ENCODE data around the gene DHRS1.

Gene DHRS1

GRCh38 chr14:24280797-24281460 is 18.7 kb downstream of the DHRS1 start:
- DNase-seq = no peak

DNA sequence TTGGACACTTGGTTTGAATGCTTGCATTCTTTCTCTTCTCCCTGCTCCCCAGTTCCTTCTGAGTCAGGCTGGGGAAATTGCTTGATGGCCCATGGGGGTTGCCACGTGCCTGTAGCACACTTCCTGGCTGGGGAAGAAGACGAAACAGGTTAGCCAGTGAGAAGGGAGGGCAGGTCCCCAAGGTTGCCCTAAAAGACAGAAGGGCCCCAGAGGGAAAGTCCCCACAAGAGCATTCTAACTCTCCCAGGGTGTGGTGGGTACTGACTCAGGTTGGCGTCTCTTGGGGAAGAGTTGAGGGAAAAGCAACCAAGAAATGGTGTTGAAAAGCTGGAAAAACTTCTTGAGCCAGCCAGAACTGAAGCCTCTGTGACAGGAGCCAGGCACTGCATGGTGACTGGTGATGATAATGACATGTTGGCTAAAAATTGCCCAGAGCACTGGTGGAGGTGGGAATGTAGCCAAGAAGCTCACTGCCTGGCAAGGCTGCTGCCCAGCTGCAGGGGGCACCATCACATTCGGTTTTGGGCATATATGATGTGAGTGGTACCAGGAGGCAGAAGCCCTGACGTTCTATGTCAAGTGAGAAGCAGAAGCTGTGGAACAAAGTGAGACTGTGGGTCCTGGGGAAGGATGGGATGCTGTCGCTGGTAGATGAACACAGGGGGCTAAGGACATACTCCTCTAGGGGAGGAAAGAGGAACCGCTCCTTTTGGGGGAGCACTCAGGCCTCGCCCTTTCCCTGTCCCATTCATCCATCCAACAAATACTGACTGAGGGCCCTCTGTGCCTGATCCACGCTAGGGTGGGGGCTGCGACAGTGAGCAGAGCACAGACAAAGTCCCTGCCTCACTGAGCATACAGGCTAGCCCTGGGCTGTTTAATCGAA is 20.0 kb downstream of the DHRS1 start:
- DNase-seq = no peak

- no peak for DNase-seq
Observed at GRCh38 chr14:24278424-24278823, 21.2 kb downstream of the DHRS1 start.

GRCh38 chr14:24277606-24278321 is 21.8 kb downstream of the DHRS1 start:
- DNase-seq = no peak

DNA sequence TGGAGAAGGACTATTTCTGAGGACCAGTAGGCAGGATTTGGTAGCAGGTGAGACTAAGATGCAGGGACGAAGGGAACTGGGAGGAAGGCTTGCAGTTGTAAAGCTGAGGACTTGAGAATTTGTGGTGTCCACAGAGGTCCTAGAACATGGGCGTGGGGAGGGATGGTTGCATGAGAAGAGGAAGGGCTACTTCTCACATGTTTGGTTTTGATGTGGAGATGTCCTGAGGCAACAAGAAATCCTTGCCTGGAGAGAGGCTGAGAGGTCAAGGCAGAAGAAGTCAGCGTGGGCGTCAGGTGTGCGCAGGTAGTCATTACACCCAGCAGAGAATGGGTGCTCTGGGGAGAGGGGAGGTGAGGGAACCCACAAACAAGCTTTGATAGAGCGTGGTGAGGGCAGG is 22.5 kb downstream of the DHRS1 start:
- no peak for DNase-seq

- peak; percentile 26 for DNase-seq
Observed at GRCh38 chr14:24274101-24274543, 25.5 kb downstream of the DHRS1 start.

DNA sequence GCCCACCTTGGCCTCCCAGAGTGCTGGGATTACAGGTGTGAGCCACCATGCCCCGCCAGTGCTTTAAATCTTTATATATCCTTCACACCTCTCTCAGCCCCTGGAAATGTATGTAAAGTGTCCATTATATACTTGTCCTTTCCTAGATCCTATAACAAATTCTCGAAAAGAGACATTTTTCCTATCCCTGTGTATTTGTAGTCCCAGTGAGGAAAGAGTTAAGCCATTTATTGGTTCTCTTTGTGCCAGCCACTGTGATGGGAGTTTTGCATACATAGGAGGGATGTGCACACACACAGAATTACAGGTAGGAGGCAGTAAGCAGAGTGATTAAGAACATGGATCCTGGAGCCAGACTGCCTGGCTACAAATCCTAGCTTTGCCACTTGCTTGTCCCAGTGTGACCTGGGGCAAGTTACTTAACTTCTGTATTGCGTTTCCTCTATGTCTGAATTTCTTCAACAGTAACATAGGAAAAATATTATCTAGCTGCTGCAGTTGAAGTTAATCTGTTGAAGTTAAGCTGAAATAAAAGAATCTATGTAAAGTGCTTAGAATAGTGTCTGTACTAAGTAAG is 26.1 kb downstream of the DHRS1 start:
- DNase-seq = no peak

DNA sequence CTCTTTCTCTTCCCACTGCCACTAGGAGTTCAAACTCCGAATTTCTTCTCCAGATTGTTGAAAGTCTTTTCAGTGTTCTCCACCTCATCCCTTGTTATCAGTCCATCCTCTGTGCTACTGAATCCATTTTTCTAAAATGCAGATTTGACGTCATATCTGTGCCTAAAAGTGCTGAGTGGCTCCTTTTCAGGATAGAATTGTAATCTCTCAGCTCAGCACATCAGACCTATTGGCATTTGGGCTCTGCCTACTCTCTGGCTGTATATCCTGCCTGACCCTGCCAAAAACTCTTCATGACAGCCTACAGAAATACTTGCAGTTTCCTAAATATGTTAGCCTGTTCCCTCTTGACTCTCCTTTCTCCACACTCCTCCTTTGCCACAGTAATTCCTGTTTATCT is 27.1 kb downstream of the DHRS1 start:
- no peak for DNase-seq

GRCh38 chr14:24271834-24272263 is 27.7 kb downstream of the DHRS1 start:
- no peak for DNase-seq

DNA sequence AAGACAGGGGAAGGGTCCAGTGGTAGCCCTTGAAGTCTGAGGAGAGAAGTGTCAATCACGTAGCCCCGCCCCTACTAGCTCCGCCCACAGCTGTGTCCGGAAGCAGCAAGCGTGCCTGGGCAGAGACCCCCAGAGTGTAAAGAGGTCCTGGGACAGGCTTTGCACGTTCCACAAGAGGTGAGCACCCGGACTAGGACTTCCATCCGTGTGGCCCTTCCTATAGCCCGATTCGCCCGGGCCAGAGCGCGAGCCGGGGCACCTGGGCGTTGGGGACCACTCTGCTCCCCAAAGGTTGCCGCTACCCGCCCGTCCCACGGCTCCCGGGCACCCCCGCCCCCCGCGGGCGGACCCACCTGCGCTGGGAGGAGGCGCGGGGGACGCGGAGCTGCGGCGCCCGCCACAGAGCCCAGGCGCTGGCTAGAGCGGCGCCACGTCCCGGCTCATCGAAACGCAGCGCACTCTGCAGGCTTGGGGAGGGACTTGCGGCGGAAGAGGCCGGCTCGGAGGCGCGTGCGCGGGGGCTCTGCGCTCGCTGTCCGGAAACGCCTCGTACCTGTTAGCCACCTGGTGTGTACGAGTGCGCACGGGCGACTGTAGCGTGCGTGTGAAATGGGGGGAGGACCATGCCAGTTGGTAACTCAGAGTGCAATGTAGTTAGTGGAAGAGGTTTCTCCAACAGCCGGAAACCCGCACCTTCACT is 28.3 kb downstream of the DHRS1 start, which contains the start of gene RABGGTA:
Gene RABGGTA, minus strand, starts transcription at position 464 of the 700 bp plus-strand sequence. CDS start 482 bp downstream, outside the sequence.
- DNase-seq = peak; percentile 88

GRCh38 chr14:24270537-24271133 is 28.9 kb downstream of the DHRS1 start:
- DNase-seq = no peak

GRCh38 chr14:24269910-24270536 is 29.6 kb downstream of the DHRS1 start:
- no peak for DNase-seq

DNA sequence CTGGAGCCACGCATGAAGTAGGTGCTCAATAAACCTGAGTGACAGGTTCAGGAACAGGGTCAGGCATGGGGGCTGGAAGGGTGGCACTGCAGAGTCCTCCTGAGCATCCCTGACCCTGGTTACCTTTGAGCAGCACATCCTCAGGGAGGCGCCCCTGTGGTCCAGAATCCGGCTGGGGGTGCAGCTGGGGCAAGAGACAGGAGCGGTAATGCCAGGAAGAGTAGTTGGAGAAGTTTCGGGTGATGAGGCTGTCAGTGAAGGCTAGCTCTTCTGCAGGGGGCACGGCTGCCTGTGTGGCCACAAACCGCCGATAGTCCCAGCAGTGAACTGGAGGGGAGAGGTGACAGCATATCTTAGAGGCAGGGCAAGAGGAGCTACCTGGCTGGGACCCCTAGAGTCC is 30.2 kb downstream of the DHRS1 start:
- no peak for DNase-seq

GRCh38 chr14:24268225-24268624 is 31.4 kb downstream of the DHRS1 start:
- no peak for DNase-seq

DNA sequence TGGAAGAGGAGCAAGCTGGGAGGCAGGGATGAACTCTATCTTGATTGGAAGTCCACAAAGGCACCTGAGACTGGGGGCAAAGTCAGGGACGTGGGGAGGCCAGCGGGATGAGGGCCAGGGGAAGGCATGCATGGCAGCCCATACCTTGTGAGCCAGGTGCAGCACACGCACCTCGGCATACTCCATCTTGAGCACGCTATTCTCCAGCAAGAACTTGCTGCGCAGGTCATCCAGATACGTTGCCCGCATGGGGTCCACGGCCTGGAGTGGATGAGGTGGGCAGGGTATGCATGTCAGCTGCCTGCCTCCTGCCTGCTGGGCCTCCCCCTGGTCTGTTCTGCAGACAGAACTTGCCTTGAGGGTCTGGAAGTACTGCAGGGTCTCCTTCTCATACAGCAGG is 32.1 kb downstream of the DHRS1 start:
- DNase-seq = no peak

DNA sequence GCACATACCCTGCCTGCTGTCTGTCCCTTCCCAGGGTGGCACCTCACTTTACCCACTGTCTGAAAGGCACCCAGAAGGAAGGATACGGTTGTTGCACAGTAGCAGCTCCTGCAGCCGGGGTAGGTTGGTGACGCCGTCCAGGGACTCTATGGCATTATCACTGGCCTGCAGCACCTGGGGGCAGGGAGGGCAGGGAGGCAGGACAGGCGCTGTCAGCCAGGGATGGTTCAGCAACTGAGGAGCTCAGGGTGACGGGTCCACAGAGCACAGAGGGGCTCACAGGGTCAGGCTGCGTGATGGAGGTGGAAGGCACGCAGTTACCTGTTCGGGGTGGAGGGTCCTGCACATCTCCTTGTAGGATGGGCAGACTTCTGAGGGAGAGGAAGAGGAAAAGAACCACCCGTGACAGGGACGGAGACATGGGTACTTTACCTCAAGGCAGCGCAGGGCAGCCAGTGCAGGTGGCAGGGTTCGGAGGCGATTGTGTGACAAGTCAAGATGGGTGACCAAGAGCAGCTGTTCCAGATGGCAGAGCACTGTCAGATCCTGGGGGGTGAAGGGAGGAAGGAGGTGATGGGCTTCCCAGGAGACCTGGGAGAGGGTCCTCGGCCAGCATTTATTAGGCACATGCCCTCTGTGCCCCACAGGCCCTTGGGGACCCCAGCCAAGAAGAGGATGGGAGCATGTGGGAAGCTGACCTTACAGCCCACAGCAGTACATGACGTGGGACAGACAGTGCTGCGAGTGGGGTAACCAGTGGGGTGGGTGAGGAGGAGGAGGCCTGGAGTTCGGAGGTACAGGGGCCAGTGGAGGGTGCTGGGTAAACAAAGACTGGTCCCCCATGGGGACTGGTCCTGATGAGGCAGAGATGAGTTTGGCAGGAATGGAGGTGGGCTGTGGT is 33.0 kb downstream of the DHRS1 start:
- no peak for DNase-seq

DNA sequence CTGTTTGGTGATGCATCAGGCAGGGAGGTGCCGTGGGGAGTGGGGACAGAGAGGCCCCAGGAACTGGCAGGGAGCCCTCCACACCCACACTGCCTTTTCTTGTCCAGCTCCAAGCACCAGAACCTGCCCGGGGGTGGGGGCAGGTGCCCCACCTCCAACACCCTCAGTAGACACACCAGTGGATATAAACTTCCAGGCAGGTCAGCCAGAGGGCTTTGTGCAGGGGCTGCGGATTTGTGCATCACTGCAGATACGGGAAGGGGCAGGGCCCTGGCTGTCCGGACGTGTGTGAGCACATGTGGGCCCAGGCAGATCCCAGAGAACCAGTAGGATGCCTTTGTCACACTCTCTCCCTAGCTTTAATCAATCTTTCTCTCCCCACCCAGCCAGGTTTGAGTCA is 35.3 kb downstream of the DHRS1 start:
- DNase-seq = no peak

- DNase-seq = no peak
Observed at GRCh38 chr14:24263848-24264247, 35.7 kb downstream of the DHRS1 start.

DNA sequence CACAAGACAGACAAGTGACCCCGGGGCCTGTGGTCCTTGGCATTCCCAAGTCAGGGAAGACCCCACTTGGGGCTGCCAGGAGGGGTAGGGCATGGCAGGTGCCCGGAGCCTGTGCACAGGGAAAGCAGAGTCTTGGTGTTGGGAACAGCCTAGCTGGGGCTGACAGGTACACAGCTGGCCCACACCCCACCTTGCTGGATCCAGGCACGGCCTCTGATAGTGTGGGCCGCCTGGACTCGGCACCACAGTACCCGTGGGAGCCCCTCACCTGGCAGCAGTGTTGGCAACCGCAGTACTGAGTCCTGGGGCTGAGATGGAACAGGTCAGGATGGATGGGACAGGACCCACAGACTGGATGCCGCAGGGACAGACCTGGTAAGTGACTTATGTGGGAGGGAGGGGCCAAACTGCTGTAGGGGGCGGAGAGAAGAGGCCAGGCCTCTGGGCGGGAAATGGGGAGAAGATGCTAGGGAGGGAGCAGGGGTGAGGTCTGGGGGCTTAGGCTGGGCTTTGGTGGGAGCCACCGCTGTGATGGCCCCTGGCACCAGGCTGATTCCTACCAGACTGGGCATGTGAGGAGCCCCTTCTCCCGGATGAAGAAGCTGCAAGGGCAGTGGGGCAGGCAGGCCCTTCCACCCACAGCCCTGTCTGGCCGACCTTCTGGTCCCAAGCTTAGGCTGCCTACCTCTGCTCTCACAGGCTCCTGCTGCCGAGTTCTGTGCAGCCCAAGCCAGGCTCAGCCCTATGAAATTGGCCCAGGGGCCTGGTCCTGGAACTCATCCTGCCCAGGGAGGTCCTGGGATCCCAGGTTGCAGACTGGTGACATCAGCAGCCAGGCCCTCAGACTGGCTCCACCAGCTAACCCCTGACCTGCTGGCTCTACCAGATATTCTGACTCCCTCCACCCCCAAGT is 36.5 kb downstream of the DHRS1 start, which contains the start of gene TGM1:
Gene TGM1, minus strand, starts transcription at position 357 of the 913 bp plus-strand sequence. CDS start 825 bp downstream, outside the sequence.
- DNase-seq = no peak

Data from HCEC 1CT (cell line).